Measurements from ENCODE around the gene CDH1. TPM values are rescaled to one million over a fixed set of nuclear protein-coding genes. Genes with fewer than 3 reads are reported as not detected.
A peak's percentile ranks its signal among the peaks of the same experiment; 100 is the strongest.

The CDH1 gene
- total RNA-seq, 1 experiment from 2014 or later: 328 TPM

GRCh38 chr16:68736561-68736960 is 531 bp upstream of the CDH1 start:
- peaks cover 41% of the 10 kb centered on the region for H3K36me3 Mint-ChIP-seq (ENCODE audit: insufficient read depth, unreplicated experiment)
- H3K27me3 Mint-ChIP-seq (ENCODE audit: unreplicated experiment): no peaks in the 10 kb centered on the region
- BruUV-seq (replicated peaks): TSS peak; percentile 25
- TF ChIP-seq CTCF (IDR thresholded peaks at IDR 0.05; ENCODE audit: unreplicated experiment): no peak
- H3K9me3 Mint-ChIP-seq (ENCODE audit: low read depth, unreplicated experiment): no peaks in the 10 kb centered on the region
- H3K4me1 Mint-ChIP-seq (ENCODE audit: low read depth, unreplicated experiment): peaks cover 34% of the 10 kb centered on the region
- peak overlapping the region; percentile 89 for H3K4me3 Mint-ChIP-seq (ENCODE audit: low read depth, unreplicated experiment)
- CTCF ChIA-PET: interaction anchor here (0.6 to 2.2 kb wide), 9 partner anchors 20 to 616 kb away, joined by 3 to 11 read pairs (median 3); no protein-coding TSS in a partner anchor
- no peak for DNase-seq
- peak overlapping the region; percentile 85 for H3K27ac Mint-ChIP-seq (ENCODE audit: unreplicated experiment)
- intact Hi-C loops (cut with micrococcal nuclease; ENCODE audit: unreplicated experiment): no loop called here

GRCh38 chr16:68737730-68738629 is 888 bp downstream of the CDH1 start:
- peaks cover 55% of the 10 kb centered on the region for H3K36me3 Mint-ChIP-seq (ENCODE audit: insufficient read depth, unreplicated experiment)
- no peaks in the 10 kb centered on the region for H3K9me3 Mint-ChIP-seq (ENCODE audit: low read depth, unreplicated experiment)
- H3K27me3 Mint-ChIP-seq (ENCODE audit: unreplicated experiment): no peaks in the 10 kb centered on the region
- intact Hi-C loops (cut with micrococcal nuclease; ENCODE audit: unreplicated experiment): loop anchor here (1.0 kb wide), 1 partner anchor 31 kb away; no protein-coding TSS in a partner anchor
- peaks cover 34% of the 10 kb centered on the region for H3K4me1 Mint-ChIP-seq (ENCODE audit: low read depth, unreplicated experiment)
- peak overlapping the region; percentile 89 for H3K4me3 Mint-ChIP-seq (ENCODE audit: low read depth, unreplicated experiment)
- H3K27ac Mint-ChIP-seq (ENCODE audit: unreplicated experiment): peak overlapping the region; percentile 85
- BruUV-seq (replicated peaks): TSS peak; percentile 8
- CTCF ChIA-PET: interaction anchor here (1.1 to 2.2 kb wide), 6 partner anchors 21 to 148 kb away, joined by 3 to 11 read pairs (median 3); no protein-coding TSS in a partner anchor
- no peak for TF ChIP-seq CTCF (IDR thresholded peaks at IDR 0.05; ENCODE audit: unreplicated experiment)
- DNase-seq: peak; percentile 84

GRCh38 chr16:68739964-68740627 is 3.0 kb downstream of the CDH1 start:
- no peaks in the 10 kb centered on the region for H3K27me3 Mint-ChIP-seq (ENCODE audit: unreplicated experiment)
- H3K4me1 Mint-ChIP-seq (ENCODE audit: low read depth, unreplicated experiment): peaks cover 54% of the 10 kb centered on the region
- DNase-seq: peak; percentile 62
- H3K36me3 Mint-ChIP-seq (ENCODE audit: insufficient read depth, unreplicated experiment): peaks cover 67% of the 10 kb centered on the region
- BruUV-seq (replicated peaks): TSS peak; percentile 30
- peak overlapping the region; percentile 65 for H3K4me3 Mint-ChIP-seq (ENCODE audit: low read depth, unreplicated experiment)
- H3K9me3 Mint-ChIP-seq (ENCODE audit: low read depth, unreplicated experiment): no peaks in the 10 kb centered on the region
- peak overlapping the region; percentile 91 for H3K27ac Mint-ChIP-seq (ENCODE audit: unreplicated experiment)
- intact Hi-C loops (cut with micrococcal nuclease; ENCODE audit: unreplicated experiment): loop anchor here (2.0 kb wide), 2 partner anchors 17 to 61 kb away; no protein-coding TSS in a partner anchor
- CTCF ChIA-PET: interaction anchor here (0.5 to 2.2 kb wide), 9 partner anchors 14 to 150 kb away, joined by 3 to 18 read pairs (median 5); no protein-coding TSS in a partner anchor
- TF ChIP-seq CTCF (IDR thresholded peaks at IDR 0.05; ENCODE audit: unreplicated experiment): no peak

GRCh38 chr16:68740628-68741346 is 3.7 kb downstream of the CDH1 start:
- H3K4me1 Mint-ChIP-seq (ENCODE audit: low read depth, unreplicated experiment): peaks cover 61% of the 10 kb centered on the region
- no peaks in the 10 kb centered on the region for H3K9me3 Mint-ChIP-seq (ENCODE audit: low read depth, unreplicated experiment)
- DNase-seq: no peak
- H3K27me3 Mint-ChIP-seq (ENCODE audit: unreplicated experiment): no peaks in the 10 kb centered on the region
- TF ChIP-seq CTCF (IDR thresholded peaks at IDR 0.05; ENCODE audit: unreplicated experiment): no peak
- peak overlapping the region; percentile 65 for H3K4me3 Mint-ChIP-seq (ENCODE audit: low read depth, unreplicated experiment)
- intact Hi-C loops (cut with micrococcal nuclease; ENCODE audit: unreplicated experiment): loop anchor here (2.0 kb wide), 2 partner anchors 16 to 60 kb away; no protein-coding TSS in a partner anchor
- H3K27ac Mint-ChIP-seq (ENCODE audit: unreplicated experiment): peak overlapping the region; percentile 91
- H3K36me3 Mint-ChIP-seq (ENCODE audit: insufficient read depth, unreplicated experiment): peaks cover 68% of the 10 kb centered on the region
- CTCF ChIA-PET: interaction anchor here (0.6 to 2.2 kb wide), 9 partner anchors 13 to 150 kb away, joined by 3 to 18 read pairs (median 5); no protein-coding TSS in a partner anchor
- no TSS peak for BruUV-seq (replicated peaks)
